Measurements from ENCODE around the gene WDFY1.

WDFY1 gene

GRCh38 chr2:223957092-223957851, 12.1 kb upstream of the WDFY1 start, which contains the start of gene MRPL44:
TSS of gene MRPL44 (plus strand) at chr2:223957463. CDS start at chr2:223957473, 10 bp downstream.
- DNase-seq (ENCODE audit: low read depth), result peak; percentile 96
- no peak for TF ChIP-seq CTCF (IDR thresholded peaks at IDR 0.05; ENCODE audit: insufficient read depth, low read depth, low read length, missing control alignments)
- H3K4me3 ChIP-seq (ENCODE audit: low read depth, low read length), result peak within 1 kb of the TSS; percentile 93

GRCh38 chr2:223956300-223956699, 11.2 kb upstream of the WDFY1 start:
- peak overlapping the region; percentile 59 for H3K4me3 ChIP-seq (ENCODE audit: low read depth, low read length)
- DNase-seq (ENCODE audit: low read depth), result peak; percentile 57
- TF ChIP-seq CTCF (IDR thresholded peaks at IDR 0.05; ENCODE audit: insufficient read depth, low read depth, low read length, missing control alignments), result no peak

GRCh38 chr2:223954401-223954800, 9.3 kb upstream of the WDFY1 start:
- DNase-seq (ENCODE audit: low read depth), result no peak
- no peak overlapping the region for H3K4me3 ChIP-seq (ENCODE audit: low read depth, low read length)
- no peak for TF ChIP-seq CTCF (IDR thresholded peaks at IDR 0.05; ENCODE audit: insufficient read depth, low read depth, low read length, missing control alignments)

GRCh38 chr2:223952280-223952968, 7.3 kb upstream of the WDFY1 start:
- TF ChIP-seq CTCF (IDR thresholded peaks at IDR 0.05; ENCODE audit: insufficient read depth, low read depth, low read length, missing control alignments), result no peak
- no peak overlapping the region for H3K4me3 ChIP-seq (ENCODE audit: low read depth, low read length)
- peak; percentile 80 for DNase-seq (ENCODE audit: low read depth)

GRCh38 chr2:223950448-223951347, 5.6 kb upstream of the WDFY1 start:
- no peak overlapping the region for H3K4me3 ChIP-seq (ENCODE audit: low read depth, low read length)
- no peak for DNase-seq (ENCODE audit: low read depth)
- TF ChIP-seq CTCF (IDR thresholded peaks at IDR 0.05; ENCODE audit: insufficient read depth, low read depth, low read length, missing control alignments), result no peak

- no peak overlapping the region for H3K4me3 ChIP-seq (ENCODE audit: low read depth, low read length)
- TF ChIP-seq CTCF (IDR thresholded peaks at IDR 0.05; ENCODE audit: insufficient read depth, low read depth, low read length, missing control alignments), result no peak
- DNase-seq (ENCODE audit: low read depth), result peak; percentile 50
These were observed 4.2 kb upstream of the WDFY1 start for GRCh38 chr2:223949241-223949840.
